ENCODE measurements around the gene C22orf23. TPM values are rescaled to one million over a fixed set of nuclear protein-coding genes. Genes with fewer than 3 reads are reported as not detected.

Gene C22orf23
- total and polyA plus RNA-seq, 2 of the 13 experiments (the other 11 are each of a cell fraction or from before 2014, with no cell fraction given): 0.21 to 0.24 TPM

DNA sequence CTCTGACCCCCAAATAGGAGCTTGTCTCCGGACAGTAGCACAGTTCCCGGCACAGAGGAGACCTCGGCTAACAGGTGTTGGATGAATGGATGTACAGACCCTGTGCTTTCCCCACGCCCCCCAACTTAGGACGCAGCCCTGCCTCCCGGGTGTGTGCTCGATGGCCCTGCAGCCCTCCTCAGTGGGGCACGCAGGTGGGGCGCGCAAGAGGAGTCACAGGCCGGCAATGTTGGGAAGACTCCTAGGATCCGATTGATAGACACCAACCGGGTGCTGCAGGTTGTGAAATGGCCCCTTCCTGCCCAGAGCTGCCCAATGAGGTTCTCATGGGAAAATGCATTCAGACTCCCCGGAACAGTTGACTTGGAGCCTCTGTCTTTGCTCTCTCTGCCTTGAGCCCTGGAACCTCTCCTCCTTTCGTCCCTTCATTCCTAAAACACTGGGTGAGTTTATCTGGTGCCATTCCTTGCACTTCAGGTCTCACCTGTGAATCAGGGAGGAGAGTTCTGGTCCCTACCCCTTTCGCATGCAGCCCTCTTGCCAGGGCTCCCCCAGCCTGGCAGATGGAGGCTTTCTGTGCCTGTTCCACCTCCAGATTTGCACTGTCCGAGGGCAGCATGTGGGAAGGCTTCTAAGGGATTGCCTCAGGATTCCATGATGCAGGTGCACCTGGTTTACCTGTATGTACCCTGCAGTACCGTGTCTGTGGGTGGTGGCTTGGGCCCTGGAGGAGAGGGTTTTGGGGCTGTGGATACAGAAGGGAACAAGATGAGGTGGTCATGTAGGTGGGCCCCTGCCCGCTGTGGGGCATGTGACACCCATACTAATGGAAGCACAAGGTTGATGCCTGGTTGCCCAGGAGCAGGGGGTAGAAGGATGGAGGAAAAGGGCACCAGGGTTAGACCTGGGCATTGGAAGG is 46.1 kb downstream of the C22orf23 start (continued):
- TF ChIP-seq, protein P1, sequence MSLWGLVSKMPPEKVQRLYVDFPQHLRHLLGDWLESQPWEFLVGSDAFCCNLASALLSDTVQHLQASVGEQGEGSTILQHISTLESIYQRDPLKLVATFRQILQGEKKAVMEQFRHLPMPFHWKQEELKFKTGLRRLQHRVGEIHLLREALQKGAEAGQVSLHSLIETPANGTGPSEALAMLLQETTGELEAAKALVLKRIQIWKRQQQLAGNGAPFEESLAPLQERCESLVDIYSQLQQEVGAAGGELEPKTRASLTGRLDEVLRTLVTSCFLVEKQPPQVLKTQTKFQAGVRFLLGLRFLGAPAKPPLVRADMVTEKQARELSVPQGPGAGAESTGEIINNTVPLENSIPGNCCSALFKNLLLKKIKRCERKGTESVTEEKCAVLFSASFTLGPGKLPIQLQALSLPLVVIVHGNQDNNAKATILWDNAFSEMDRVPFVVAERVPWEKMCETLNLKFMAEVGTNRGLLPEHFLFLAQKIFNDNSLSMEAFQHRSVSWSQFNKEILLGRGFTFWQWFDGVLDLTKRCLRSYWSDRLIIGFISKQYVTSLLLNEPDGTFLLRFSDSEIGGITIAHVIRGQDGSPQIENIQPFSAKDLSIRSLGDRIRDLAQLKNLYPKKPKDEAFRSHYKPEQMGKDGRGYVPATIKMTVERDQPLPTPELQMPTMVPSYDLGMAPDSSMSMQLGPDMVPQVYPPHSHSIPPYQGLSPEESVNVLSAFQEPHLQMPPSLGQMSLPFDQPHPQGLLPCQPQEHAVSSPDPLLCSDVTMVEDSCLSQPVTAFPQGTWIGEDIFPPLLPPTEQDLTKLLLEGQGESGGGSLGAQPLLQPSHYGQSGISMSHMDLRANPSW (CRISPR knock-in tag; IDR thresholded peaks at IDR 0.05; ENCODE audit: borderline replicate concordance): no peak
- TF ChIP-seq DR1 (CRISPR knock-in tag; IDR thresholded peaks at IDR 0.05): no peak
- no peak for TF ChIP-seq ZNF749 (CRISPR knock-in tag; IDR thresholded peaks at IDR 0.05; ENCODE audit: borderline replicate concordance)
- TF ChIP-seq ZNF782 (CRISPR knock-in tag; IDR thresholded peaks at IDR 0.05; ENCODE audit: borderline replicate concordance): 0 out of 2 replicates have a peak, but pooled peaks have one; percentile 10
- no peak for TF ChIP-seq ZNF337 (CRISPR knock-in tag; IDR thresholded peaks at IDR 0.05; ENCODE audit: borderline replicate concordance, low read depth)
- no peak for TF ChIP-seq MTF2 (CRISPR knock-in tag; IDR thresholded peaks at IDR 0.05; ENCODE audit: borderline replicate concordance)
- TF ChIP-seq ZSCAN12 (CRISPR knock-in tag; IDR thresholded peaks at IDR 0.05): no peak
- TF ChIP-seq, protein P2, sequence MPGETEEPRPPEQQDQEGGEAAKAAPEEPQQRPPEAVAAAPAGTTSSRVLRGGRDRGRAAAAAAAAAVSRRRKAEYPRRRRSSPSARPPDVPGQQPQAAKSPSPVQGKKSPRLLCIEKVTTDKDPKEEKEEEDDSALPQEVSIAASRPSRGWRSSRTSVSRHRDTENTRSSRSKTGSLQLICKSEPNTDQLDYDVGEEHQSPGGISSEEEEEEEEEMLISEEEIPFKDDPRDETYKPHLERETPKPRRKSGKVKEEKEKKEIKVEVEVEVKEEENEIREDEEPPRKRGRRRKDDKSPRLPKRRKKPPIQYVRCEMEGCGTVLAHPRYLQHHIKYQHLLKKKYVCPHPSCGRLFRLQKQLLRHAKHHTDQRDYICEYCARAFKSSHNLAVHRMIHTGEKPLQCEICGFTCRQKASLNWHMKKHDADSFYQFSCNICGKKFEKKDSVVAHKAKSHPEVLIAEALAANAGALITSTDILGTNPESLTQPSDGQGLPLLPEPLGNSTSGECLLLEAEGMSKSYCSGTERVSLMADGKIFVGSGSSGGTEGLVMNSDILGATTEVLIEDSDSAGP (CRISPR knock-in tag; IDR thresholded peaks at IDR 0.05; ENCODE audit: borderline replicate concordance): peak; percentile 53; the same call in 1 of the 2 replicates
- TF ChIP-seq ZNF761 (CRISPR knock-in tag; conservative IDR thresholded peaks at IDR 0.05): 0 out of 2 replicates have a peak, but pooled peaks have one; percentile 26
- no peak for TF ChIP-seq SOX6 (IDR thresholded peaks at IDR 0.05)
- TF ChIP-seq SOX6 (CRISPR knock-in tag; IDR thresholded peaks at IDR 0.05): no peak
- TF ChIP-seq, protein P3, sequence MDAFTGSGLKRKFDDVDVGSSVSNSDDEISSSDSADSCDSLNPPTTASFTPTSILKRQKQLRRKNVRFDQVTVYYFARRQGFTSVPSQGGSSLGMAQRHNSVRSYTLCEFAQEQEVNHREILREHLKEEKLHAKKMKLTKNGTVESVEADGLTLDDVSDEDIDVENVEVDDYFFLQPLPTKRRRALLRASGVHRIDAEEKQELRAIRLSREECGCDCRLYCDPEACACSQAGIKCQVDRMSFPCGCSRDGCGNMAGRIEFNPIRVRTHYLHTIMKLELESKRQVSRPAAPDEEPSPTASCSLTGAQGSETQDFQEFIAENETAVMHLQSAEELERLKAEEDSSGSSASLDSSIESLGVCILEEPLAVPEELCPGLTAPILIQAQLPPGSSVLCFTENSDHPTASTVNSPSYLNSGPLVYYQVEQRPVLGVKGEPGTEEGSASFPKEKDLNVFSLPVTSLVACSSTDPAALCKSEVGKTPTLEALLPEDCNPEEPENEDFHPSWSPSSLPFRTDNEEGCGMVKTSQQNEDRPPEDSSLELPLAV (CRISPR knock-in tag; conservative IDR thresholded peaks at IDR 0.05; ENCODE audit: low read depth): no peak
- TF ChIP-seq MAFK (conservative IDR thresholded peaks at IDR 0.05 in 1 of 2, IDR thresholded peaks at IDR 0.05 in 1 of 2; ENCODE audit: low read length in 2 of 2): no peak
- no peak for TF ChIP-seq FOXA3 (CRISPR knock-in tag; IDR thresholded peaks at IDR 0.05)
- TF ChIP-seq, protein P4, sequence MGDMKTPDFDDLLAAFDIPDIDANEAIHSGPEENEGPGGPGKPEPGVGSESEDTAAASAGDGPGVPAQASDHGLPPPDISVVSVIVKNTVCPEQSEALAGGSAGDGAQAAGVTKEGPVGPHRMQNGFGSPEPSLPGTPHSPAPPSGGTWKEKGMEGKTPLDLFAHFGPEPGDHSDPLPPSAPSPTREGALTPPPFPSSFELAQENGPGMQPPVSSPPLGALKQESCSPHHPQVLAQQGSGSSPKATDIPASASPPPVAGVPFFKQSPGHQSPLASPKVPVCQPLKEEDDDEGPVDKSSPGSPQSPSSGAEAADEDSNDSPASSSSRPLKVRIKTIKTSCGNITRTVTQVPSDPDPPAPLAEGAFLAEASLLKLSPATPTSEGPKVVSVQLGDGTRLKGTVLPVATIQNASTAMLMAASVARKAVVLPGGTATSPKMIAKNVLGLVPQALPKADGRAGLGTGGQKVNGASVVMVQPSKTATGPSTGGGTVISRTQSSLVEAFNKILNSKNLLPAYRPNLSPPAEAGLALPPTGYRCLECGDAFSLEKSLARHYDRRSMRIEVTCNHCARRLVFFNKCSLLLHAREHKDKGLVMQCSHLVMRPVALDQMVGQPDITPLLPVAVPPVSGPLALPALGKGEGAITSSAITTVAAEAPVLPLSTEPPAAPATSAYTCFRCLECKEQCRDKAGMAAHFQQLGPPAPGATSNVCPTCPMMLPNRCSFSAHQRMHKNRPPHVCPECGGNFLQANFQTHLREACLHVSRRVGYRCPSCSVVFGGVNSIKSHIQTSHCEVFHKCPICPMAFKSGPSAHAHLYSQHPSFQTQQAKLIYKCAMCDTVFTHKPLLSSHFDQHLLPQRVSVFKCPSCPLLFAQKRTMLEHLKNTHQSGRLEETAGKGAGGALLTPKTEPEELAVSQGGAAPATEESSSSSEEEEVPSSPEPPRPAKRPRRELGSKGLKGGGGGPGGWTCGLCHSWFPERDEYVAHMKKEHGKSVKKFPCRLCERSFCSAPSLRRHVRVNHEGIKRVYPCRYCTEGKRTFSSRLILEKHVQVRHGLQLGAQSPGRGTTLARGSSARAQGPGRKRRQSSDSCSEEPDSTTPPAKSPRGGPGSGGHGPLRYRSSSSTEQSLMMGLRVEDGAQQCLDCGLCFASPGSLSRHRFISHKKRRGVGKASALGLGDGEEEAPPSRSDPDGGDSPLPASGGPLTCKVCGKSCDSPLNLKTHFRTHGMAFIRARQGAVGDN (CRISPR knock-in tag; IDR thresholded peaks at IDR 0.05): peak; percentile 52; the same call in 1 of the 2 replicates
- no peak for TF ChIP-seq ZFP1 (CRISPR knock-in tag; IDR thresholded peaks at IDR 0.05)
- TF ChIP-seq, protein P5, sequence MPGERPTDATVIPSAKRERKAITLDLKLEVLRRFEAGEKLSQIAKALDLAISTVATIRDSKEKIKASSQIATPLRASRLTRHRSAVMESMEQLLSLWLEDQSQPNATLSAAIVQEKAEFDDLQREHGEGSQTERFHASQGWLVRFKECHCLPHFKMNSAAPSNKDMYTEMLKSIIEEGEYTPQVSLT (CRISPR knock-in tag; IDR thresholded peaks at IDR 0.05; ENCODE audit: borderline replicate concordance, low read depth): no peak

Measured in HepG2 (cell line).